ENCODE measurements around the gene IRS1. TPM values are rescaled to one million over a fixed set of nuclear protein-coding genes. Genes with fewer than 3 reads are reported as not detected.

Gene IRS1
- total RNA-seq, 3 donors from 2014 or later: 8.1 to 29.0 (median 13.5) TPM

GRCh38 chr2:226691255-226691654, 108.4 kb downstream of the IRS1 start:
- Histone ChIP-seq H3K4me3 (no peak overlapping the region), H3K9me3 (no peaks in the 10 kb centered on the region), H3K36me3 (ENCODE audit: low read depth) (no peaks in the 10 kb centered on the region), H3K4me1 (ENCODE audit: low read depth) (no peaks in the 10 kb centered on the region)
- intact Hi-C loops (cut with DNase I, micrococcal nuclease): no loop called here
- TF ChIP-seq CTCF (IDR thresholded peaks at IDR 0.05): no peak
- DNase-seq: no peak
- no peak for ATAC-seq

- DNase-seq (no peak), ATAC-seq (no peak)
- intact Hi-C loops (cut with DNase I, micrococcal nuclease): no loop called here
- no peak for TF ChIP-seq CTCF (IDR thresholded peaks at IDR 0.05)
- Histone ChIP-seq H3K4me3 (no peak overlapping the region), H3K9me3 (no peaks in the 10 kb centered on the region), H3K4me1 (ENCODE audit: low read depth) (no peaks in the 10 kb centered on the region), H3K36me3 (ENCODE audit: low read depth) (no peaks in the 10 kb centered on the region)
Observed at GRCh38 chr2:226690461-226691024, 109.1 kb downstream of the IRS1 start.

- H3K9me3 ChIP-seq: no peaks in the 10 kb centered on the region
- no peak for ATAC-seq
- no peaks in the 10 kb centered on the region for H3K4me1 ChIP-seq (ENCODE audit: low read depth)
- intact Hi-C loops (cut with DNase I, micrococcal nuclease): no loop called here
- no peak for TF ChIP-seq CTCF (IDR thresholded peaks at IDR 0.05)
- H3K4me3 ChIP-seq: no peak overlapping the region
- no peak for DNase-seq
- H3K36me3 ChIP-seq (ENCODE audit: low read depth): no peaks in the 10 kb centered on the region
Observed at GRCh38 chr2:226687641-226688253, 111.9 kb downstream of the IRS1 start.

GRCh38 chr2:226684563-226684959, 115.1 kb downstream of the IRS1 start:
- no peaks in the 10 kb centered on the region for H3K9me3 ChIP-seq
- no peaks in the 10 kb centered on the region for H3K4me1 ChIP-seq (ENCODE audit: low read depth)
- DNase-seq (no peak), ATAC-seq (no peak)
- no peak overlapping the region for H3K4me3 ChIP-seq
- TF ChIP-seq CTCF (IDR thresholded peaks at IDR 0.05): no peak
- intact Hi-C loops (cut with DNase I, micrococcal nuclease): no loop called here
- H3K36me3 ChIP-seq (ENCODE audit: low read depth): no peaks in the 10 kb centered on the region

GRCh38 chr2:226683944-226684562, 115.6 kb downstream of the IRS1 start:
- H3K4me1 ChIP-seq (ENCODE audit: low read depth): no peaks in the 10 kb centered on the region
- no peak overlapping the region for H3K4me3 ChIP-seq
- ATAC-seq (peak; percentile 83), DNase-seq (peak in 2 of 3 donors; percentile 49 to 61)
- TF ChIP-seq CTCF (IDR thresholded peaks at IDR 0.05): no peak
- H3K36me3 ChIP-seq (ENCODE audit: low read depth): no peaks in the 10 kb centered on the region
- intact Hi-C loops (cut with DNase I, micrococcal nuclease): no loop called here
- no peaks in the 10 kb centered on the region for H3K9me3 ChIP-seq
